GM19238 (cell line): ENCODE results near the gene PCNX2.
"Not testable (repeated sequence)": the region's sequence is repeated elsewhere in the genome, so short reads cannot be mapped to it uniquely, and the experiment has no call there.

Source experiments
- DNase-seq: peaks from one replicate; pipeline ENCODE4 v3.0.0; 2011; ENCODE audit warnings: low spot score; ENCODE audit not compliant: insufficient read length

The PCNX2 gene

DNA sequence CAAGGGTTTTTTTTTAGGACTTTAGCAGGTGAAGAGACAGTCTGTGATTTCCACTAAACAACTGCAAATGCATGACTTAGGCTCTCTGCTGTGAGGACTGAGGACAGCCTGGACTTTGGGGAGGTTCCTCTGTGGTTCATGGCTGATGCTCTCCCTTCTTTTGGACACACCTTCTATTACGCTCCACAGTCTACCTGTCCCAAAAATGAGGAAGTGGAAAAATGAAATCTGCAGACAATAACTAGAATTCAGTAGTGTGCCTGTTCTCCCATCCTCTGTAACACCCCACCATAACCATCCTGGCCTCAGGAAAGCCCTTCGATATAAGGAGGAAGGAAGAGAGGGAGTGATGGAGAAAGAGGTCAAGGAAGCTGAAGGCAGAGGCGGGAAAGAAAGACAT is 276.4 kb downstream of the PCNX2 start:
- no peak for DNase-seq

DNA sequence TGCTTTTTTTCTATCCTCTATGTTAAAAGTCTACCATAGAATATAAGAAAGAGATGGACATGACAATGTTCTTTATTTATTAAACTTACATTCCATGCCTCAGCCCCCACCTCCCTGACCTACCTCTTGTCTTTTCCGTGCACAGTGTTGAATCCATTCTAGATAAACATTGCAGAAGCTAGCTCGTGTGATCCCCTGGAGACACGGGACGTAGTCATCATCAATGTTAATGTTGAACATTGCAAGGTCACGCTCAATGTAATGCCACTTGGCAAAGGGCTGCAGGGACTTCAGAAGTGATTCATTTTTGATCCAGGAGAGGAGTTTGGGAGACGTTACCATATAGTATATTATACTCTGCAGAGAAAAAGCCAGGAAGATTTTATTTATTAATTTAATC is 278.7 kb downstream of the PCNX2 start:
- no peak for DNase-seq

DNA sequence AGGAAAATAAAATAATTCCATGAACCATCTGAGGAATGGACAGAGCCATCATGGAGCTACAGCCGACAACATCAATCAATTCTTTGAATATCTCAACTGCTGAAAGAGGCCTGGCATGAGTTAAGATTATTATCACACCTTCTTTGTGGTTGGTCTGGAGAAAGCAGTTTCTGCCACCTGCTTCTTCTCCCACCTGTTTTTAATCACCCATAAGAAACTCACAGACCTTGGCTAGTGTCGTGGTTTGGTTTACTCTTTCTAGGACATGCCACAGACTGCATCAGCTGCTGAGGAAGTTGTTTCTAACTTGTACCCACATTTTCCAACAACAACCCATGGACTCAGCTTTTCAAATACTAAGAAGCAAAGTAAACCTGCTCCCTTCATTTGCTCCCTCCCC is 279.6 kb downstream of the PCNX2 start:
- no peak for DNase-seq

DNA sequence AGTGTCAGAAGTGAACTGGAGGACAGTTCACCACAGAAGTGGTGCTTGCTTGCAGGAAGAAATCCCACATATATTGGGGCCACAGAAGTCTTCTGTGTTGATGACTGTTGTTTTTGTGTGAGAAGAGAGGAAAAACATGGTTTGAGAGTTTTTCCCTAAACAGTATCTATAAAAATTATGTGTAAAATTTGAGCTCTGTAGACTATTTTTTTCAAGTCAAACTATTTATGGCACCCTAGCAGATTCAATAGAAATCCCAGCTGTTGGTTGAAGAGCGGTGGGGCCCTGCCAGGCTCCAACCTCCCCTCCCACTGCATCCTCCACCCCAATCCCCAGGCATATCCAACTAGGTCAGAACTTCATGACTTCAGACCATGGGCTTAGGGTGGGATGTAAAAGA is 283.5 kb downstream of the PCNX2 start:
- DNase-seq, result no peak

DNA sequence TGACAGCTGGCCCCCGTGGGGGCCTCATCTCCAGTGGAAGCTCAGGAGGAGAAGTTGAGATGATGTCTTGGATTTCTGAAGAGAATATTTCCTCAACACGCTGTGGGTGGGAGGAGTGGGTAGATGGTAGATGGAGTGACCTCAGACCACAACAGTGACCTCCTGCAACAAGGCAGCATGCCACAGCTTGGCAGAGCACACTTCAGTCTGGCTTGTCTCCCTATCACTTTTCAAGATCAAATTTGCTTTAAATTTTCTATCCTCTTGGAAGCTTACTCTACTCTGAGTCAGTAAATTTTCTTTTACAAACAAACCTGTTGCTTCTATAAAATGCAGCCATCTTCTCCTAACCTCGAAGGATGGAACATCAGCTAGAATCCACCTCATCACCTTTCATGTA is 285.4 kb downstream of the PCNX2 start:
- no peak for DNase-seq

DNA sequence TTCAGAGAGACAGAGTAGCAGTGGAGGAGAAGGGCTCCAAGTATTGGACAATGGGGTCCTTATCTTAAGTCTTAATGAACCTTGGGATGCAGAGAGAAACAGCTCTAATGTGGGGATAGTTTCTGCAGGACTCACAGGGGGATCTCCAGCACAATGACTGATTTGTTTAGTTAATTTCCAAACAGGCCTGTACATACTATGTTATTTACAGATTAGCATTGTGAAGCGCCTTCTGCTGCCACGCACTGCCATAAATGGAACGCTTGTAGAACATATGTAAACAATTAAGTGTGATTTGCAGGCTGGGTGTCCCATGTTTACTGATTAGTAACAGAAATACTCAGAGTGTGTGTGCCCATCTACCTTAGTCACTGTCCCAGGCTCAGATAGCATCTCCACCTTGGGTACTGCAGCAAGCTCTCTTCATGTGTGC is 289.0 kb downstream of the PCNX2 start:
- no peak for DNase-seq

DNA sequence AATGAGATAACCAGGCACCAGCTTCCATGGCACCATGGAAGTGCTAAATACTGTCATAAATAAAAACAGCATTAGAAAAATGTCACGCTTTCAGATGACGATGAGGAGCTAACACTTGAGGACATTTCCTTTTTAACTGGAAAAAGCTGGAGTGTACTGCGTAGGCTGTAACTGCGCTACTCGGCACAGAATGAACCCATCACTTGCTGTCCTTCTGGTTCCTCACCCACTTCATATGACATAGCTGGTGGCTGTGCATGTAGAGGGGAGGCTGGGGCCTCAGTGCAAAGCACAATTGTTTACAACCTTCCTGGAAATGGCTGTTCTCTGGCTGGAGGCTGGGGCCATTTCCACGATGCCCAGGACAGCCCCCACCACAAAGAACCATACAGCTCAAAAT is 289.4 kb downstream of the PCNX2 start:
- DNase-seq, result no peak

DNA sequence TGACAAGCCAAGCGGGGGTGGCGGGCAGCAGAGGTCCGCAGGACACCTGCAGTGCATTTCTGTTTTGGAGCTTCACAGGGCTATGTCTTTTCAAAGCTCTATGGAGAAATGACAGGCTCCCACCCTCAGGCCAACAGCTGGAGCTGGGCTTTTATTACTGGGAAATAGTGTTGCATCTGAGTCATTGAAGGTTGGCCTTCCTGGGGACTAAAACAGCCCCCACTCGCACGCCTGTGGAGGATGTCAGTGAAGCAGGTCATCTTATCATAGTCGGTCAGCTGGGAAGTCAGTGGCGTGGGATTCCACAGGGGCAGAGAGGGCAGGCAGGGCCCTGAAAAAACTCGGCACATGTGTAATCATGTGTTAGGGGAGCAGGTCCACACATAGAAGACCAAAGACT is 289.8 kb downstream of the PCNX2 start:
- DNase-seq, result no peak

DNA sequence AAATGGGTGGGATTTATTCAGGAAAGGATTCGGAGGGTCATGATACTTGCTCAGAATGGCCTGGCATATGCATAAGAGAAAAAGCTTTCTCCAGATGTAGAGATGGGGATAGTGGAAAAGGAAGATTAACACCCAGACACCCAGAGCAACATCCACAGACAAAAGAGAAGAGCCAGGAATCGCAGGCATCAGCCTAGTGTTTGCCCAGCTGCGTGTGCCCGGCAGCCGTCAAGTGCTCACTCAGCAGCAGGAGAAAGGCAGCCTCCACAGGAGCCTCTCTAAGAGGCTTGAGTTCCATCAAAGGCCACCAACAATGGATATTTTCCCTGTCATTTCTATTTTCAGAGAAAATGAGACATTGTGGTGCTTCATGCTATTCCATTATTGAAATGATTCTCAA is 290.4 kb downstream of the PCNX2 start:
- DNase-seq, result no peak

DNA sequence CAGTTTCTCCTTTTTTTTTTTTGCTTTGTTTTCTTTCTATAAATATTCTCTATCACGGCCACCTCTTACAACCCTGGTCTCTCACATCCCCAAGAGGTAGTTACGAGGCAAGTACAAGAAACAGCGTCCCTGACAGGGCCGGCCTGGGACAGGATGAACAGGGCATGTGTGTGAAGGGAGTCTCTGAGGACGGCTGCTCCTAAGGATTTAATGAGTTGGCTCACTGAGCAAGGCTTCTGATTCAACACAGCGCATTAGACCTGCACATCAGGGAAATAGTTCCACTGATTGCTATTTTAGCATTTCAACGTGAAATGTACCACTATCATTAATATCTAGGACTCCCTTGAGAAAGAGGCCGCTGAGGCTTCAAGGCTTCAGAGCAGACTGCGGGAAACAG is 291.1 kb downstream of the PCNX2 start:
- no peak for DNase-seq

DNA sequence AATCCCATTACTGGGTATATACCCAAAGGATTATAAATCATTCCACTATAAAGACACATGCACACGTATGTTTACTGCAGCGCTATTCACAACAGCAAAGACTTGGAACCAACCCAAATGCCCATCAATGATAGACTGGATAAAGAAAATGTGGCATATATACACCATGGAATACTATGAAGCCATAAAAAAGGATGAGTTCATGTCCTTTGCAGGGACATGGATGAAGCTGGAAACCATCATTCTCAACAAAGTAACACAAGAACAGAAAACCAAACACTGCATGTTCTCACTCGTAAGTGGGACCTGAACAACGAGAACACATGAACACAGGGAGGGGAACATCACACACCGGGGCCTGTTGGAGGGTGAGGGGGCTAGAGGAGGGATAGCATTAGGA is 291.9 kb downstream of the PCNX2 start:
- not testable (repeated sequence) for DNase-seq

DNA sequence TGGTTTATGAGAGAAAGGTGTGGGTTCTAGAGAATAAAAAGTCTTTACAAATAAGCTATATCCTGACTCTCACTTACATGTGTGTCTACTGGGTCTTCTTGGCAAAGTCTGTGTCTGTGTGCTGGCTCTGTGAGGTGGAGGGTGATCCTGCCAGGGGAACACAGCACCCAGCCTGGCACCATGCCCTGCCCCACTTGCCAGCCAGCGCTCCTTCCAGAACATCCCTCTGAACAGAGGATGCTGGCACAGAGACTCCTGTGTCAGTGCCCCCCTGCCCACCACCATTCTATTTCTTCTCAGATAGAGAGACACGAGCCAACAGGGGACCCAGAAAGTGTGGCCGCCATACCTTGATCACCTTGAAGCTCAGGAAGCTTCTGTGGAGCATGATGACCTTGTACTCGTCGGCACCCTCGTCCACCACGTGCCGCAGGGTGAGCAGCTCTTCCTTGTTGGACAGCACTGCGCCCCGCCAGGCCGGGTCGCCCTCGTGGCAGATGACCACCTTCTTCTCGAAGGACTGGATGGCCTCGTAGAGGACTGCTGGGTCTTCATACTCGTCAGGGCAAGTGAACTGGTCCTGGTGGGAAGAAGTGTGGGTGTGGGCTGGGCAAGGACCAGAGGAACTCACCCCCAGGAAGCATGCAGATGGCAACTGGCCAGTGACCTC is 295.4 kb downstream of the PCNX2 start:
- no peak for DNase-seq

DNA sequence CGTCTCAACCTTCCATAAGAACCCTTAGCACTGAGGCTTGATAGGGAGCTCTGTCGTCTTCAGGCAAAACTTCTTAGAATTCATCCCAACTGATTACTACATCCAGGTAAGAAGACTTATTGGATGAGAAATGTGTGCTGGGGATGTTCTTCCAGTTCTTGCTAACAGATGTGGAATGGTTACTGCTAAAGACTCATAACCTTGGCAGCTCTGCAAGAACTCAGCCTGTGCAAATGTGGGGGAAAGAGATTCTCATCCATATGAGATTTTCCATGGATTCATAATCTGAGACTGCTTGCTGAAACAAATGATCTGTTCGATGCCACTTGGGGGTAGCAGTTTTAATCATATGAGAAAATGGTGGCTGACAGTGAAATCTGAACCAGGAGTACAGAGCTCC is 296.9 kb downstream of the PCNX2 start:
- no peak for DNase-seq

DNA sequence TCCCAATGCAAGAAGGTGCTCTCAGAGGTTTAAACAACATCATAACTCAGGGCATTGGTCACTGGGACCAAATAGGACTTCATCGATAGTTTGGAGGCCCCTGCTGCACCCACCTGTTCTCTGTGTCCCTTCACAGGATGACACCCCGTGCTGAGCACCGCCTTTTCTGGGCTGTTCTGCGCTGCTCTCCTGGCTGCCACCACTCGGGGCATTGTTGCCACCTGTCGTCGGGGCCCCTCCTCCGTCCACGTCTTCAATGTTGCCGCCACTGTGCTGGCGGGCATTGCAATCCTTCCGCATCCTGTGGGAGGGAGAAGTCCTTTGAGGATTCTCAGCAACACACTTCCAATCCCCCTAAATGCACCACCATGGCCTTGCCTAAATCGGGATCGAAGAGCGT is 297.4 kb downstream of the PCNX2 start:
- DNase-seq, result no peak

DNA sequence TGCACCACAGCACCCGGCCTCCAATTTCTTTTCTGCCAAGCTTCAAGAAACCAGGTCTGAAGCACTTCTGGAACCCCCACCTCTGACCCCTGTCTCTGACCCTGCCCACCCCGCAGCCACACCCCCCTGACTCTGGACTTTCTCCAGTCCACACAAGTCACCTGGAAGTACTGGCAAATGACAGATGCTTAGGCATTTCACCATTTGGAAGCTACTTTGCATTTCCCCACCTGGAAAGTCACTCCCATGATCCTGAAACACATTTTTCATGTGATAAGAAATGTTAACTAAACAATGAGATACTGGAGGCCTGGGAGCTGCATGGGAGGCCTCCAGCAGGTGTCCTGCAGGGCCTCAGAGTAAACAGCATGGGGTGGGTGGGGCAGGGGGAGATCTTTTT is 299.4 kb downstream of the PCNX2 start:
- no peak for DNase-seq

DNA sequence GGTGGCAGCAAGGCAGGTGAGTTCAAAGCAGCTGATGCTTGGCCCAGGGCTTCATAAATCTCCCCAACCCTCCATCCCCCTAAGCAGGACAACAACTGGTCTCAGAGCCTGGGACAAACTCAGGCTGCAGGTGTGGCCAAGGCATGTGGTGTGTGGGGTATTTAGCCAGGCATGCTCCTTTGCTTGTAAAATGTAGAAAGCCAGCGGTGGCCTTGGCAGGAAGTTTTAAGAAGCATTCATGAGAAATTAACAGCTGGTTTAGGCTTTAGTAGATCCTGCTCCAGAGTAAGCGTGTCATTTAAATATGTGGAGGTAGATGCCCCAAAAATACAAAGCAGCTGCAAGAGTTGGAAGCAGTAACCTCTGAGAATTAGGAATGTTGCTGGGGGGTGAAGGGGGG is 300.3 kb downstream of the PCNX2 start:
- no peak for DNase-seq

DNA sequence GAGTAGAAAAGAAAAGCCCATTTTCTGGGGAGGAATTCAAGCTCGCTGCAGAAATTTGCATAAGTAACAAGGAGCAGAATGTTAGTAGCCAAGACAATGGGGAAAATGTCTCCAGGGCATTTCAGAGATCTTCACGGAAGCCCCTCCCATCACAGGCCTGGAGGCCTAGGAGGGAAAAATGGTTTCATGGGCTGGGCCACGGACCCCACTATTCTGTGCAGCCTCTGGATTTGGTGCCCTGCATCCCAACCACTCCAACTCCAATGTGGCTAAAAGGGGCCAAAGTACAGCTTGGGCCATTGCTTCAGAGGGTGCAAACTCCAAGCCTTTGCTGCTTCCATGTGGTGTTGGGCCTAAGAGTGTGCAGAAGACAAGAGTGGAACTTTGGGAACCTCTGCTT is 302.0 kb downstream of the PCNX2 start:
- no peak for DNase-seq

DNA sequence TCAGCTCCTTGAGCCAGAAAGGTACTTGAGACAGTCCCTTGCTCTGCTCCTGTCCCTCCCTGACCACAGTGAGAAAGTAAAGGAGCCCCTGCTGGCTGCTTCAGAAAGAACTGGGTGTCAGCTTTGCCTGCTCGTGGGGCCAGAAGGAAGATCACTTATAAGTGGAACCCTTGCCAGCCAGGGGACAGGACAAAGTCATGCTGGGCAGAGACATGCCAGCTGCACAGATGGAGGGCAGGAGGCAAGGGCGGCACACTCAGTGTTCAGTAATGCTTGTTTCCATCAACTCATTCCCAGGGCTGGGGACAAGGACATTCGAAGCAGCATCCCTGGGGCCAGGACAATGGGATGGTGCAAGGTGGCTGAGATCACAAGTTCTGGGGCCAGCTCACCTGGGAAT is 303.3 kb downstream of the PCNX2 start:
- no peak for DNase-seq

DNA sequence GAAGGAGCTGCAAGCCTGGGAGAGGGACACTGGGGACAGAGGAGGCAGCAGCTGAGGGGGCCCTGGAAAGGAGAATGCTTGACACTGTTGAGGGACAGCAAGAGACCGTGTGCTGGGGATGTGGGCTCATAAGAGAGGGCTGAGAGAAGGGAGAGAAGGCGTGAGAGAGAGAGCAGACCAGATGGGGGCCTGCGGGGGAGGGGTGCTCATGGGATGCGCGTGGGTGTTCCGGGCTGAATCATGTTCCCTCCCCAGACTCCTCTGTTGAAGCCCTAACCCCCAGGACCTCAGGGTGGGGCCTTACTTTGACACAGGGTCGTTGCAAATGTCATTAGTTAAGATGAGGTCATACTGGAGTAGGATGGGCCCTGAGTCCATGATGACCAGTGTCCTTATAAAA is 304.3 kb downstream of the PCNX2 start:
- no peak for DNase-seq

DNA sequence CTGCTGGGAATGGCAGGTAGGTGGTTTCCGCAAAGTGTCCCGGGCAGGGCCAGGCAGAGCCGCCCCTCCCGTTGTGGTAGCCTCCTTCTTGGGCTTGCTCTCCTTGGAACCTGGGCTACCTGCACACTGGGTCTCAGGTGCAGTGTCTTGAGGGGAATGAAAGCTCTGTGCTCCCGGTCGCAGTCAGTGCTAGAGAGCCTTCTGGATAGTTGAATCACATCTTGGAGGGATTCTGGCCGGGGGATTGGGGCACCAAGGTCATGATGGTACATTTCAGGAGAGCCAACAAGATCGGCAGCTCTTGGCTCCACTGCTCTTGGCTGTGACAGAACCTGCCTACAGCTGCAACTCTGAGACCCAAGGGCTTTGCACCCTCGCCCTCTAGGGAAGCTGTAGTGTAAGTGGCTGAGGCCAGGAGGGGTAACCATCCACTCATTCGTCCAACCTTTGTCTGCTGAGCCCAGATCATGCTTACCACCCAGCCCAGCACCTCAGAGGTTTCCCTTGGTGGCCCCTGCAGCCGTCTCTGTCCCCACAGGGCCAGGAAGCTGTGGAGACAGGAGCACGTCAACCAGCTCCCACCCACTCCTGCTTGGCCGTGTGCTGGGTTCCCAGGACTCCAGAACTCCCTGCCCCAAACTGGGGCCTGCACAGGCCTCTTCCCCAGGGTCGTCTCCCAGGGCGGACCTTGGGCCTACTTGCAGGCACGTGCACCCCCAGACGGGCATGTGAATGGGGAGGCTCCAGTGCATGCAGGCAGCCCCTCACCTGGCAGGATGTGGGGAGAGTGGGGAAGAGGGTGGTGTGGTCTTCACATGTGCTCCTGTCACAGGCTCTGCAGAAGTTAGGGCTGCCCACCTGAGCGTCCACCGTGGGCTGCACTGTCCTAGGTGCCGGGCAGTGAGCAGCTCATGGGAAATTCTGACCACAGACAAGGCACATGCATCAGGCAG is 305.1 kb downstream of the PCNX2 start:
- DNase-seq, result no peak

DNA sequence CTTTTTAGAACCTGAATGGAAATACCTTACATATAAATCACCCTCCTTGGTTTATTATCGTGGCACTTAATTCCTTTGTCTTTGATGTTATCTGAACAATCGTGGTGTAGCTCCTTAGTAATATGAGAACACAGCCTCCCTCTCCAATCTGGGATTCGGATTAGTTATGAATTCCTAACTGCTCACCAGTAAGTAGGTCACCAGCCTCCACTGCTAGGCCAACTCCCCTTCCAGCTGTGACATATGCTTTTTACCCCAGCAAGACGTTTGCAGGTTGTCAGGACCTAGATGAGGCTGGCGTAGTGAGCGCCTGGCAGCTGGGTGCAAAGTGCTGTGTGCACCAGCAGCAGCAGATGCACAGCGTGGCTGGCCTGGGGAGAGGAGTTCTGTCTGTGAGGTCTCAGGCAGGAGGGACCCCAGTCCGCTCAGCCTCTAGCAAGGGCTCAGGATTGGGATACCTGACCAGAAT is 306.9 kb downstream of the PCNX2 start:
- DNase-seq, result no peak

DNA sequence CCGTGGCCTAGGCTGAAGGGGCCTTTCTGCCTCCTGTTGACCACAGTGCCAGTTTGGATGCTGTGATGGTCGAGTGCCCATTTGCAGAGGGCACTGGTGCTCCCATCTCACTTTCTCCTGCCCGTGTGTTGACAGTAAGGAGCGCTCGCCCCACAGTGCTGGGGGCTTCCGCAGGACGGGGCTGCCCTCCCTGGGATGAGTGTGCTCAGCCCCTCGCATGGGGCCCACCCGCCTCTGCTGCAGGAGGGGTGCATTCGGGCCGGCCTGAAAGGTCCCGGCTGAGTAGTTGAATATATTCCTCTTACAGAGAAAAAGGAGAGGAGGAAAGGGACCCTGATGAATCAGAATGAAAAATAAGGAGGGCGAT is 307.8 kb downstream of the PCNX2 start:
- no peak for DNase-seq
